PC-3 (cell line): ENCODE measurements around the gene UQCRQ. TPM values are rescaled to one million over a fixed set of nuclear protein-coding genes. Genes with fewer than 3 reads are reported as not detected.

ENCODE experiments used
- ATAC-seq: fragments of 200-7000 bp; cut with Tn5 transposase; 2 replicates; pipeline ENCODE4 v1.9.1; 2020; ENCODE audit warnings: mild to moderate bottlenecking, moderate library complexity
- BruUV-seq: library from RNA; stranded (reverse); fragments of 400-500 nt; replicated peaks from 2 replicates; lab custom pipeline; 2021; lab: Mats Ljungman, UMichigan
- CTCF ChIA-PET: fragments of 300-600 bp; sonication (Branson Sonifier 250); formaldehyde crosslinking; loops from one replicate; lab custom pipeline; 2022; ENCODE audit warnings: antibody characterized with exemption; lab: Charles Lee
- POLR2A ChIA-PET: fragments of 300-600 bp; sonication (Branson Sonifier 250); formaldehyde crosslinking; loops from one replicate; lab custom pipeline; 2022; ENCODE audit warnings: antibody characterized with exemption; ENCODE audit not compliant: unreplicated experiment; lab: Charles Lee
- DNase-seq: peaks from one replicate; pipeline ENCODE4 v3.0.0-alpha.2; 2015
- H2AFZ ChIP-seq: fragments of 300-600 bp; sonication (generic); 2 replicates; pipeline ENCODE4 v1.6.0; 2016; ENCODE audit warnings: antibody characterized with exemption, low read length
- H3F3A ChIP-seq: fragments of 300-600 bp; sonication (generic); one replicate; pipeline ENCODE4 v1.6.0; 2017; ENCODE audit warnings: antibody characterized with exemption, low read length, control low read depth, mild to moderate bottlenecking; ENCODE audit not compliant: unreplicated experiment
- H3K27ac ChIP-seq: fragments of 300-600 bp; sonication (generic); 2 replicates; pipeline ENCODE4 v1.5.1; 2016; ENCODE audit warnings: mild to moderate bottlenecking, low read length
- H3K27me3 ChIP-seq: fragments of 300-600 bp; sonication (generic); 2 replicates; pipeline ENCODE4 v1.6.1; 2016; ENCODE audit warnings: low read length, mixed read lengths
- H3K36me3 ChIP-seq: fragments of 300-600 bp; sonication (generic); 2 replicates; pipeline ENCODE4 v1.6.1; 2016; ENCODE audit warnings: low read depth, mixed run types, low read length, mixed read lengths
- H3K4me1 ChIP-seq: fragments of 300-600 bp; sonication (generic); 2 replicates; pipeline ENCODE4 v1.5.1; 2016; ENCODE audit warnings: low read length; ENCODE audit not compliant: insufficient read depth
- H3K4me2 ChIP-seq: fragments of 300-600 bp; sonication (generic); 2 replicates; pipeline ENCODE4 v1.6.0; 2016; ENCODE audit warnings: low read length
- H3K4me3 ChIP-seq: fragments of 300-600 bp; sonication (generic); 2 replicates; pipeline ENCODE4 v1.5.1; 2016; ENCODE audit warnings: mild to moderate bottlenecking, low read length, mixed read lengths
- H3K79me2 ChIP-seq: fragments of 300-600 bp; sonication (generic); 2 replicates; pipeline ENCODE4 v1.6.1; 2017; ENCODE audit warnings: low read length, mixed read lengths
- H3K9ac ChIP-seq: fragments of 300-600 bp; sonication (generic); 2 replicates; pipeline ENCODE4 v1.6.0; 2016; ENCODE audit warnings: mild to moderate bottlenecking, low read length
- H3K9me2 ChIP-seq: fragments of 300-600 bp; sonication (generic); replicated peaks from 2 replicates; pipeline ENCODE4 v1.6.1; 2016; ENCODE audit warnings: mixed run types, low read length, mixed read lengths
- H3K9me3 ChIP-seq: fragments of 300-600 bp; sonication (generic); 2 replicates; pipeline ENCODE4 v1.6.1; 2016; ENCODE audit warnings: low read length, mixed read lengths
- H4K20me1 ChIP-seq: fragments of 300-600 bp; sonication (generic); 2 replicates; pipeline ENCODE4 v1.6.1; 2016; ENCODE audit warnings: low read length, mixed read lengths
- CTCF ChIP-seq: fragments of 300-600 bp; sonication (generic); conservative IDR thresholded peaks from 2 replicates; pipeline ENCODE4 v1.5.1; 2017; ENCODE audit warnings: antibody characterized with exemption, low read depth, mild to moderate bottlenecking, low read length
- EZH2 ChIP-seq: fragments of 300-600 bp; sonication (generic); IDR thresholded peaks from one replicate; pipeline ENCODE4 v1.6.1; 2017; ENCODE audit warnings: antibody characterized with exemption, mild to moderate bottlenecking, low read length; ENCODE audit not compliant: unreplicated experiment
- EZH2phosphoT487 ChIP-seq: fragments of 300-600 bp; sonication (generic); IDR thresholded peaks from 2 replicates; pipeline ENCODE4 v1.6.1; 2018; ENCODE audit warnings: mild to moderate bottlenecking, antibody characterized with exemption, low read length, borderline replicate concordance
- intact Hi-C: fragments of 100-400 bp; cut with micrococcal nuclease; formaldehyde crosslinking; loops from 2 replicates; pipeline ENCODE4 v1.9.0; 2023
- total RNA-seq: library from RNA; depleted of rRNA; stranded (reverse); fragments of >200 nt; gene quantifications from 2 replicates; pipeline ENCODE4 v1.2.3, GENCODE V29; 2014

UQCRQ gene
- total RNA-seq, 1 experiment from 2014 or later = 198 TPM

- no peaks in the 10 kb centered on the region for H4K20me1 ChIP-seq
- no peak overlapping the region for H3K27ac ChIP-seq
- ATAC-seq (peak; percentile 76), DNase-seq (peak; percentile 48)
- intact Hi-C loops = no loop called here
- TF ChIP-seq EZH2 = no peak
- TF ChIP-seq CTCF = no peak
- TF ChIP-seq EZH2phosphoT487 = no peak
- ChIA-PET CTCF (no interaction called here), POLR2A (no interaction called here)
- no peaks in the 10 kb centered on the region for H3K36me3 ChIP-seq
- H3K9me2 ChIP-seq = no peaks in the 10 kb centered on the region
- H3K9me3 ChIP-seq = no peaks in the 10 kb centered on the region
- peaks cover 32% of the 10 kb centered on the region for H3K4me1 ChIP-seq
- no TSS peak for BruUV-seq
- H3K79me2 ChIP-seq = no peaks in the 10 kb centered on the region
- no peak overlapping the region for H3K4me2 ChIP-seq
- no peak overlapping the region for H3K9ac ChIP-seq
- H3K27me3 ChIP-seq = no peaks in the 10 kb centered on the region
- no peak overlapping the region for H2AFZ ChIP-seq
- H3F3A ChIP-seq = no peaks in the 10 kb centered on the region
- H3K4me3 ChIP-seq = no peak overlapping the region
These were observed 28.6 kb upstream of the UQCRQ start for GRCh38 chr5:132837868-132838267.

- H3K4me1 ChIP-seq = peaks cover 32% of the 10 kb centered on the region
- TF ChIP-seq EZH2 = no peak
- TF ChIP-seq EZH2phosphoT487 = no peak
- no peak for TF ChIP-seq CTCF
- CTCF ChIA-PET = no interaction called here
- DNase-seq (no peak), ATAC-seq (no peak)
- no peaks in the 10 kb centered on the region for H3F3A ChIP-seq
- no peaks in the 10 kb centered on the region for H3K36me3 ChIP-seq
- no peaks in the 10 kb centered on the region for H4K20me1 ChIP-seq
- no peak overlapping the region for H3K27ac ChIP-seq
- no TSS peak for BruUV-seq
- no peak overlapping the region for H3K9ac ChIP-seq
- POLR2A ChIA-PET = no interaction called here
- intact Hi-C loops = no loop called here
- no peaks in the 10 kb centered on the region for H3K9me3 ChIP-seq
- no peak overlapping the region for H2AFZ ChIP-seq
- no peaks in the 10 kb centered on the region for H3K9me2 ChIP-seq
- H3K4me3 ChIP-seq = no peak overlapping the region
- H3K79me2 ChIP-seq = no peaks in the 10 kb centered on the region
- no peak overlapping the region for H3K4me2 ChIP-seq
- H3K27me3 ChIP-seq = no peaks in the 10 kb centered on the region
These were observed 27.7 kb upstream of the UQCRQ start for GRCh38 chr5:132838516-132839282.
